GM18858 (cell line): ENCODE data around the gene FHL3.

Experiments
- ATAC-seq: cut with Tn5 transposase; IDR thresholded peaks from one replicate; pipeline ENCODE4 v1.9.1; 2021; ENCODE audit not compliant: unreplicated experiment

The FHL3 gene

GRCh38 chr1:38005195-38006007 lies at the start of gene FHL3:
TSS of gene FHL3 (minus strand) at chr1:38005514. CDS start at chr1:37999412, 6,102 bp downstream.
- ATAC-seq, result no peak

- no peak for ATAC-seq
Observed at GRCh38 chr1:38053416-38054091, 48.2 kb upstream of the FHL3 start.

- ATAC-seq, result no peak
Observed at GRCh38 chr1:38052750-38053415, 47.6 kb upstream of the FHL3 start.

- no peak for ATAC-seq
Observed at GRCh38 chr1:38051079-38051543, 45.8 kb upstream of the FHL3 start.

- no peak for ATAC-seq
Observed at GRCh38 chr1:38050397-38051078, 45.2 kb upstream of the FHL3 start.

GRCh38 chr1:38047603-38048141 lies 42.4 kb upstream of the FHL3 start:
- ATAC-seq, result no peak

- peak; percentile 23 for ATAC-seq
Observed at GRCh38 chr1:38046884-38047602, 41.7 kb upstream of the FHL3 start.

- peak; percentile 26 for ATAC-seq
Observed at GRCh38 chr1:38046333-38046883, 41.1 kb upstream of the FHL3 start, which contains the start of gene POU3F1. TSS of gene POU3F1 (minus strand) at chr1:38046793. CDS start at chr1:38046743, 50 bp downstream.

GRCh38 chr1:38045401-38046332 lies 40.4 kb upstream of the FHL3 start:
- no peak for ATAC-seq

- ATAC-seq, result no peak
Observed at GRCh38 chr1:38044221-38045215, 39.2 kb upstream of the FHL3 start.

GRCh38 chr1:38043036-38043747 lies 37.9 kb upstream of the FHL3 start:
- no peak for ATAC-seq

GRCh38 chr1:38041936-38042834 lies 36.9 kb upstream of the FHL3 start:
- no peak for ATAC-seq

GRCh38 chr1:38039331-38040088 lies 34.2 kb upstream of the FHL3 start:
- ATAC-seq, result no peak

- ATAC-seq, result no peak
Observed at GRCh38 chr1:38038861-38039260, 33.5 kb upstream of the FHL3 start.
